Non-pigmented ciliary epithelial cell (primary cell): ENCODE data around the gene ANKS4B.

Experiments
- DNase-seq: peaks from one replicate; pipeline ENCODE4 v3.0.0-alpha.2; 2010; ENCODE audit warnings: low read depth

The ANKS4B gene

GRCh38 chr16:21300309-21301167 lies 67.0 kb downstream of the ANKS4B start:
- DNase-seq, result peak; percentile 99

- no peak for DNase-seq
Observed at GRCh38 chr16:21301168-21301894, 67.8 kb downstream of the ANKS4B start.

GRCh38 chr16:21301895-21302291 lies 68.4 kb downstream of the ANKS4B start:
- no peak for DNase-seq

- DNase-seq, result no peak
Observed at GRCh38 chr16:21302454-21302853, 69.0 kb downstream of the ANKS4B start.

- DNase-seq, result peak; percentile 71
Observed at GRCh38 chr16:21302898-21303528, 69.5 kb downstream of the ANKS4B start.
